Fibroblast of the conjunctiva (primary cell): ENCODE data around the gene PHAX.
"Not testable (repeated sequence)": the region's sequence is repeated elsewhere in the genome, so short reads cannot be mapped to it uniquely, and the experiment has no call there.

Experiments
- DNase-seq: peaks from one replicate; pipeline ENCODE4 v3.0.0-alpha.2; 2010; ENCODE audit warnings: low read depth

The PHAX gene

DNA sequence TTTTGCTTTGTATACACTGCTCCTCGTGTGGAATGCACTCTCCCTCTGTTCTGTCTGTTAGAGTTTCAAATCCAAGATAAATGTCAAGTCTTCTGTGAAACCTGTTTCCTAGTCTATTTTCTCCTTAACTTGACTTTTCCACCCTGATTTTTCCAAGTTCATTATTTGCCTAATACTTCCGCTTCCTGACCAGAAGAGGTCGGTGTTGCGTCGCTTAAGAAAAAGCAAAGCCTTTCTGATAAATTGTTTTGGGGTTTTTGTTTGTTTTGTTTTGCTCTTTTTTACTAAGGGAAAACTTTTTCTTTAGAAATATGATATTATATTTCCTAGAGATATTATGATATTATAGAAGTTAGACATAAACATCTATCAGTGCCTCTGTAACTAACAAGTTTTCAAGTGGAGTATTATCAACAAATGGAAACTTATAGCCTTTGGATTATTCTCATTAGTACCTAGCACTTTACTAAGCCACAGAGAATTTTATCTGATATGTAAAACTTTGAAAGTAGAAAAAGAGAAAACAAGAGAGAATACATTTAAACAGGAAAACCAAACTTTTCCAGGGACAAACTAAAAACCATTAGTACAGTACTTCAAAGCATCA lies 55.8 kb downstream of the PHAX start:
- DNase-seq = peak; percentile 45

- no peak for DNase-seq
These were observed 57.8 kb downstream of the PHAX start for GRCh38 chr5:126658561-126658960.

DNA sequence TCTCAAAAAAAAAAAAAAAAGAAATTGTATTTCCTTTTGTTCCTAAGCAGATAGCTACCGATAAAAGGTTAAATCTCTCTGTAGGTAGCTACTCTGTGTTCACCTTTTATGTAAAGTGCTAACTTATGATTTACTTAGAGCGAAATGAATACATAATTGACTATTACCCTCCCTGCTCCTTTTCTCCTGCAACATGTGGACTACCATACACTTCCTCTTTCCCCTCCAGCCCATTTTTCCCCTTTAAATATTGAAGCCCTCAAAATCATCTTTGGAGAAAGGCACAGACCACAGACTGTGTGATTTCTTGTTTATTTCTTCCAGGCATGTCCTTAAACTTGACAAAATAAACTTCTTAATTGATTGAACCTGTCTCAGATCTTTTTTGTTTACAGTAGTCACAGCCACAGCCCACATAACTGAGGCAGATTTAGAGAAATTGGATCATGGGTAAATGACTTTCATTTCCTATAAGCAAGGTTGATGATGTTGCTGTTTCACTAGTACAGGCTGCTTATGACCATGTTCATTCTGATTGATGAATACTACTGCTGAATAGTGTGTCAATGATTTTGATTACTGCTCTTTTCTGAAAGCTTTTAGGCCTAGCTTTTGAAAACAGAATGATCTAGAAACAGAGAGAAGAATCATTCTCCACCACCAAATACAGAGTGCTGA lies 59.2 kb downstream of the PHAX start:
- DNase-seq = no peak

- DNase-seq = no peak
These were observed 63.8 kb downstream of the PHAX start for GRCh38 chr5:126664586-126664985.

GRCh38 chr5:126670109-126670508 lies 69.4 kb downstream of the PHAX start:
- DNase-seq = not testable (repeated sequence)

- not testable (repeated sequence) for DNase-seq
These were observed 70.9 kb downstream of the PHAX start for GRCh38 chr5:126671681-126672080.

DNA sequence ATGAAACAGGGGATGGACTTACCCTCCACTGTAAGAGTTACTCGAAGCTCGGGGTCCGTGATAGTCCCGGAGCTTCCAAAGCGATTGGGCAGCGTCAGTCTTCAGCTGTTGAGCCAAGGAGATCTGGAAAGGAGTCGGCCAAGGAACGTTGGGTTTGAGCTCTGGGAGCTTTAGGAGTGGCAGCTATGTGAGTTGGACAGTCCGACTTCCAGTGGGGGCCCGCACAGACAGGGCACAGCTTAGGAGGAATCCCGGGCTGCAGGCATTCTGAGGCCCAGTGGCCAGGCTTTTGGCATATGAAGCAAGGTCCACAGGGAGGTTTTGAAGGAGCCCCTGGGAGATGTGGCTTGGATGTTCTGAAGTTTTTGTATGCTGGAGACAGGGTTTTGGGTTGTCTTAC lies 72.7 kb downstream of the PHAX start:
- DNase-seq = no peak

DNA sequence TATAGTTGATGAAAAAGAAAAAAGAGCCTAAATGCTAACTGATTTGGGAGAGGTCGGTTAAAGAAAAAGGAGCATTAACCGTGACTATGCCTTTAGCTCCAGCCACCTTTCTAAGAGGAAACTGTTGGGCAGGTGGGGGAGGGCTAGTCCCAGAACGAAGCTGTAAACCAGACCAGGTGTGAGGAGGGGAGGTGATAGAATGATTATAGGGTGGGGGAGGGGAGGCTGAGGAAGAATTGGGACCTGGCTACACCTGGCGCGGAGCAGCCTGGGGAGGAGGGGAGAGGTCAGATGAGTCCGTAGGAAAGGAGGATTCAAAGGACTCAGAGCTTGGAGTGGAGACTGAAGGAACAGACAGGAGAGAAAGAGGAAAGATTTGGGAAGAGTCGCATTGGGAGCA lies 73.4 kb downstream of the PHAX start:
- DNase-seq = no peak

GRCh38 chr5:126675338-126675737 lies 74.6 kb downstream of the PHAX start:
- DNase-seq = no peak

DNA sequence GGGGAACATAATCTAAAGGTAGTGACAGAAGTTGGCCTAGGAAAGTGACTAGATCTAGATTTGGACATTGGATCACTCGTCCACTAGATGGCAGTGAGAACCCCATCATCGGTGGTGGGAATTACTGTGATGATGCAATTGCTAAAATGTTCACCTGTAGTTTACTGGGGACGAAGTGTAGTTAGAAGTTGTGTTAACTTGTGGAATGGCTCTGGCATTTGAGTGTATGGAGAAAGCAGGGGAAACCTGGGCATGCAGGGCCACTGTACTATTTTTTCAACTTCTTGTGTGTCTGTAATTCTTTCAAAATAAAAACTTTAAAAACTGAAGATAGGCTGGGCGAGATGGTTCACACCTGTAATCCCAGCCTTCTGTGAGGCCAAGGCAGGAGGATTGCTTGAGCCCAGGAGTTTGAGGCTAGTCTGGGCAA lies 75.5 kb downstream of the PHAX start:
- peak; percentile 39 for DNase-seq
